Transverse colon (tissue), 4 donors: ENCODE data around the gene TST.

ENCODE experiments used
- EP300 ChIP-seq: sonication (generic); formaldehyde crosslinking; IDR thresholded peaks from one replicate; pipeline ENCODE4 v1.6.1; 2017; ENCODE audit warnings: antibody characterized with exemption, low read depth
- POLR2A ChIP-seq: fragments of 450-650 bp; IDR thresholded peaks from one replicate; pipeline ENCODE4 v1.6.1; 2016; ENCODE audit warnings: antibody characterized with exemption, mild to moderate bottlenecking, moderate library complexity
- POLR2AphosphoS5 ChIP-seq, 3 donors: sonication (generic); formaldehyde crosslinking; IDR thresholded peaks; one replicate each; pipeline ENCODE4 v1.6.1; 2016; ENCODE audit warnings: antibody characterized with exemption in 3 of 3
- TF ChIP-seq, protein P1 (sequence below), 5 experiments: fragments of 200-600 bp in 3 of 5; fragments of 450-650 bp in 2 of 5; sonication (generic) in 3 of 5; IDR thresholded peaks; 1 replicate in 2 of 5; 2 replicates in 3 of 5; pipeline ENCODE4 v1.5.1; 2016 to 2017; ENCODE audit warnings: antibody characterized with exemption in 5 of 5, inconsistent platforms in 3 of 5, mild to moderate bottlenecking in 2 of 5, moderate library complexity in 1 of 5

DNA sequence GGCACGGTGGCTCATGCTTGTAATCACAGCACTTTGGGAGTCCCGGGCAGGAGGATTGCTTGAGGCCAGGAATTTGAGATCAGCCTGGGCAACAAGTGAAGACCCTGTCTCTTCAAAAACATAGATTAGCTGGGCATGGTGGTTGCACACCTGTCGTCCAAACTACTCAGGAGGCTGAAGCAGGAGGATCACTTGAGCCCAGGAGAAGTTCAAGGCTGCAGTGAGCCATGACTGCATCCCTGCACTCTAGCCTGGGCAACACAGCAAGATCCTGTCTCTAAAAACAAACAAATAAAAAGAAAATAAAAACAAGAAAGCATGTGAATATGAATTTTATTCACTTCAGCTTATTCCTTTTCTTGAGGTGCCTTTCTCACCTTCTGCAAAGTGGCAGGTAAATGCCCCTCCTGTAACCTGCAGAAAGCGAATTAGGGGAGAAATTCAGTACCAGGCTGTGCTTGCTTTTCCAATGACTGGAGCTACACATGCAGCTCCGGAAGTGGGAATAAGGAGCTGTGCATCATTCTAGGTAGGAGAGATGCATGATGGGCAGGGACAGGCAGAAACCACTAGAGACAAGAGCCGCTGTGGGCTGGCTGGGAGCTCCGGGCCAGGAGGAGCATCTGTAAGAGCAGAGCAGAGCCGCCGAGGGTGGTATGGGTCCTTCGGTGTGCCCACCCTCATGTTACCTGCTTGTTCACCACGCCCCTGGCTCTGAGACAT is 17.6 kb upstream of the TST start:
- TF ChIP-seq, protein P1, sequence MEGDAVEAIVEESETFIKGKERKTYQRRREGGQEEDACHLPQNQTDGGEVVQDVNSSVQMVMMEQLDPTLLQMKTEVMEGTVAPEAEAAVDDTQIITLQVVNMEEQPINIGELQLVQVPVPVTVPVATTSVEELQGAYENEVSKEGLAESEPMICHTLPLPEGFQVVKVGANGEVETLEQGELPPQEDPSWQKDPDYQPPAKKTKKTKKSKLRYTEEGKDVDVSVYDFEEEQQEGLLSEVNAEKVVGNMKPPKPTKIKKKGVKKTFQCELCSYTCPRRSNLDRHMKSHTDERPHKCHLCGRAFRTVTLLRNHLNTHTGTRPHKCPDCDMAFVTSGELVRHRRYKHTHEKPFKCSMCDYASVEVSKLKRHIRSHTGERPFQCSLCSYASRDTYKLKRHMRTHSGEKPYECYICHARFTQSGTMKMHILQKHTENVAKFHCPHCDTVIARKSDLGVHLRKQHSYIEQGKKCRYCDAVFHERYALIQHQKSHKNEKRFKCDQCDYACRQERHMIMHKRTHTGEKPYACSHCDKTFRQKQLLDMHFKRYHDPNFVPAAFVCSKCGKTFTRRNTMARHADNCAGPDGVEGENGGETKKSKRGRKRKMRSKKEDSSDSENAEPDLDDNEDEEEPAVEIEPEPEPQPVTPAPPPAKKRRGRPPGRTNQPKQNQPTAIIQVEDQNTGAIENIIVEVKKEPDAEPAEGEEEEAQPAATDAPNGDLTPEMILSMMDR (IDR thresholded peaks at IDR 0.05) = no peak
- TF ChIP-seq POLR2AphosphoS5 (IDR thresholded peaks at IDR 0.05) = no peak
- no peak for TF ChIP-seq POLR2A
- no peak for TF ChIP-seq EP300
